HEK293T (cell line): ENCODE measurements around the gene IGF2BP3.

Experiments used
- ARNT ChIP-seq: fragments of 450-650 bp; IDR thresholded peaks from 2 replicates; pipeline ENCODE4 v1.6.1; 2017; ENCODE audit warnings: mild to moderate bottlenecking
- BHLHE40 ChIP-seq: fragments of 450-650 bp; IDR thresholded peaks from 2 replicates; pipeline ENCODE4 v1.6.1; 2016; ENCODE audit warnings: mild to moderate bottlenecking, moderate library complexity, borderline replicate concordance
- ELF4 ChIP-seq: fragments of 450-650 bp; IDR thresholded peaks from 2 replicates; pipeline ENCODE4 v1.6.1; 2017; ENCODE audit warnings: antibody characterized with exemption
- FOXA1 ChIP-seq: fragments of 450-650 bp; IDR thresholded peaks from 2 replicates; pipeline ENCODE4 v1.6.1; 2016; ENCODE audit warnings: mild to moderate bottlenecking
- FOXK2 ChIP-seq: fragments of 450-650 bp; IDR thresholded peaks from 2 replicates; pipeline ENCODE4 v1.6.1; 2016; ENCODE audit warnings: mild to moderate bottlenecking
- FOXM1 ChIP-seq: fragments of 450-650 bp; IDR thresholded peaks from 2 replicates; pipeline ENCODE4 v1.6.1; 2017; ENCODE audit warnings: mild to moderate bottlenecking, borderline replicate concordance
- LEF1 ChIP-seq: fragments of 450-650 bp; IDR thresholded peaks from 2 replicates; pipeline ENCODE4 v1.6.1; 2017; ENCODE audit warnings: mild to moderate bottlenecking, borderline replicate concordance
- NFRKB ChIP-seq: fragments of 450-650 bp; IDR thresholded peaks from 2 replicates; pipeline ENCODE4 v1.6.1; 2016; ENCODE audit warnings: mild to moderate bottlenecking, moderate library complexity
- PKNOX1 ChIP-seq: fragments of 450-650 bp; IDR thresholded peaks from 2 replicates; pipeline ENCODE4 v1.6.1; 2016
- SUZ12 ChIP-seq: fragments of 450-650 bp; IDR thresholded peaks from 2 replicates; pipeline ENCODE4 v1.6.1; 2016; ENCODE audit warnings: mild to moderate bottlenecking
- TARDBP ChIP-seq: fragments of 450-650 bp; IDR thresholded peaks from 2 replicates; pipeline ENCODE4 v1.6.1; 2016
- ZNF384 ChIP-seq: fragments of 450-650 bp; IDR thresholded peaks from 2 replicates; pipeline ENCODE4 v1.6.1; 2016

- TF ChIP-seq SUZ12 = no peak
- TF ChIP-seq BHLHE40 = no peak
- no peak for TF ChIP-seq FOXK2
- TF ChIP-seq LEF1 = no peak
- TF ChIP-seq ARNT = no peak
- TF ChIP-seq FOXM1 = no peak
- no peak for TF ChIP-seq ZNF384
- no peak for TF ChIP-seq PKNOX1
- no peak for TF ChIP-seq TARDBP
- no peak for TF ChIP-seq FOXA1
- no peak for TF ChIP-seq NFRKB
- TF ChIP-seq ELF4 = no peak
These were observed 114.1 kb downstream of the IGF2BP3 start for GRCh38 chr7:23356168-23356567.
